Prostate gland (tissue), 2 donors: ENCODE data around the gene LRIT3. TPM values are rescaled to one million over a fixed set of nuclear protein-coding genes. Genes with fewer than 3 reads are reported as not detected.

ENCODE experiments used
- DNase-seq: peaks from one replicate; pipeline ENCODE4 v3.0.0-alpha.2; 2019; ENCODE audit warnings: low spot score
- H3K27ac ChIP-seq, 2 donors: fragments of 200-600 bp; sonication (generic); 2 replicates each; pipeline ENCODE4 v1.5.1; 2017 to 2019
- H3K27me3 ChIP-seq: fragments of 200-600 bp; sonication (generic); replicated peaks from 2 replicates; pipeline ENCODE4 v1.5.1; 2019; ENCODE audit not compliant: insufficient read depth
- H3K36me3 ChIP-seq, 2 donors: fragments of 200-600 bp; sonication (generic); 1 replicate in 1 of 2; 2 replicates in 1 of 2; pipeline versions ENCODE4 v1.5.1 to v1.8.1; 2017 to 2019
- H3K4me1 ChIP-seq: fragments of 200-600 bp; sonication (generic); replicated peaks from 2 replicates; pipeline ENCODE4 v1.5.1; 2019
- H3K4me3 ChIP-seq, 2 donors: fragments of 200-600 bp; sonication (generic); 2 replicates each; pipeline ENCODE4 v1.5.1; 2017 to 2019
- H3K9me3 ChIP-seq: fragments of 200-600 bp; sonication (generic); 2 replicates; pipeline ENCODE4 v1.5.1; 2017
- POLR2A ChIP-seq: fragments of 450-650 bp; IDR thresholded peaks from one replicate; pipeline ENCODE4 v1.6.1; 2016; ENCODE audit warnings: antibody characterized with exemption, mild to moderate bottlenecking
- POLR2AphosphoS5 ChIP-seq: sonication (generic); formaldehyde crosslinking; IDR thresholded peaks from one replicate; pipeline ENCODE4 v1.6.1; 2017; ENCODE audit warnings: antibody characterized with exemption
- WGBS: methylation state at CpG from one replicate; pipeline ENCODE4 v1.1.5; 2018; 5-methylcytosine and 5-hydroxymethylcytosine counted together
- intact Hi-C: fragments of 100-400 bp; cut with DNase I; formaldehyde crosslinking; loops from one replicate; pipeline ENCODE4 v1.14.2; 2022
- total RNA-seq, 2 donors: library from RNA; depleted of rRNA; stranded (reverse); fragments of >200 nt; gene quantifications; one replicate each; pipeline ENCODE4 v1.1.0, GENCODE V29; 2016
- TF ChIP-seq, protein P1 (sequence below), 4 experiments: fragments of 200-600 bp in 2 of 4; fragments of 450-650 bp in 2 of 4; sonication (generic) in 2 of 4; IDR thresholded peaks; 1 replicate in 3 of 4; 2 replicates in 1 of 4; pipeline ENCODE4 v1.5.1; 2016 to 2019; ENCODE audit warnings: antibody characterized with exemption in 4 of 4, mild to moderate bottlenecking in 2 of 4, moderate library complexity in 2 of 4

LRIT3 gene
- total RNA-seq, 2 donors from 2014 or later = 0.11 to 0.27 TPM

GRCh38 chr4:109821185-109821584 lies 26.7 kb upstream of the LRIT3 start:
- DNase-seq = no peak
- Histone ChIP-seq H3K36me3 (peaks cover 0 to 3% of the 10 kb centered on the region in 2 donors), H3K27me3 (no peaks in the 10 kb centered on the region), H3K4me1 (peaks cover 6% of the 10 kb centered on the region), H3K27ac (no peak overlapping the region), H3K4me3 (no peak overlapping the region), H3K9me3 (no peaks in the 10 kb centered on the region)
- 61% methylated on average over 2 of the region's 2 CpGs for WGBS
- TF ChIP-seq POLR2A (no peak), POLR2AphosphoS5 (no peak)
- intact Hi-C loops = no loop called here

GRCh38 chr4:109826719-109827118 lies 21.2 kb upstream of the LRIT3 start:
- intact Hi-C loops = no loop called here
- H3K36me3 ChIP-seq = no peaks in the 10 kb centered on the region
- no peaks in the 10 kb centered on the region for H3K4me1 ChIP-seq
- no peaks in the 10 kb centered on the region for H3K27me3 ChIP-seq
- DNase-seq = no peak
- H3K9me3 ChIP-seq = no peaks in the 10 kb centered on the region
- H3K27ac ChIP-seq = no peak overlapping the region
- TF ChIP-seq POLR2A = no peak
- TF ChIP-seq, protein P1, sequence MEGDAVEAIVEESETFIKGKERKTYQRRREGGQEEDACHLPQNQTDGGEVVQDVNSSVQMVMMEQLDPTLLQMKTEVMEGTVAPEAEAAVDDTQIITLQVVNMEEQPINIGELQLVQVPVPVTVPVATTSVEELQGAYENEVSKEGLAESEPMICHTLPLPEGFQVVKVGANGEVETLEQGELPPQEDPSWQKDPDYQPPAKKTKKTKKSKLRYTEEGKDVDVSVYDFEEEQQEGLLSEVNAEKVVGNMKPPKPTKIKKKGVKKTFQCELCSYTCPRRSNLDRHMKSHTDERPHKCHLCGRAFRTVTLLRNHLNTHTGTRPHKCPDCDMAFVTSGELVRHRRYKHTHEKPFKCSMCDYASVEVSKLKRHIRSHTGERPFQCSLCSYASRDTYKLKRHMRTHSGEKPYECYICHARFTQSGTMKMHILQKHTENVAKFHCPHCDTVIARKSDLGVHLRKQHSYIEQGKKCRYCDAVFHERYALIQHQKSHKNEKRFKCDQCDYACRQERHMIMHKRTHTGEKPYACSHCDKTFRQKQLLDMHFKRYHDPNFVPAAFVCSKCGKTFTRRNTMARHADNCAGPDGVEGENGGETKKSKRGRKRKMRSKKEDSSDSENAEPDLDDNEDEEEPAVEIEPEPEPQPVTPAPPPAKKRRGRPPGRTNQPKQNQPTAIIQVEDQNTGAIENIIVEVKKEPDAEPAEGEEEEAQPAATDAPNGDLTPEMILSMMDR (IDR thresholded peaks at IDR 0.05) = peak in 3 of 4 experiments; percentile 28 to 60 (median 57)
- no peak overlapping the region for H3K4me3 ChIP-seq

DNA sequence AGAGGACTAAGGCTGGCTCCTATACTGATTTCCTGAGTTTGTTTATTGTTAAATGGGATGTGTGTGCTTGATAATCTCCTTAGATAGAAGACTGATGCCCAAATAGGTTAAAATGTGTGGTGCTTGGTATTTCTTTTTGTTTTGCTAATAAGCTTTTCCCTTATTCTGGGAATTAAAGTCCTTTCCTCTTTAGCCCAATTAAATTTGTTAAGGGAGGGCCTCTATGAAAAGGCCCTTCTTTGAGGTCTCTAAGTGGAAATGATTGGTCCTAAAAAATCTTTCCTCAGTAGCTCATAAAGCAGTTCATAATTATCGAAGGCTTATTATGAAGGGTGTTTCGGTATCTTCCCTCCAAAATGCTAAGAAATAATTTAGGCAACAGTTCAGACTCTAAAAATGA lies 20.2 kb upstream of the LRIT3 start, which contains the start of gene RRH:
RRH (plus strand) TSS at position 301 of the 400 bp plus-strand sequence; CDS start at position 357, 56 bp downstream.
- H3K27ac ChIP-seq = no peak within 1 kb of the TSS

GRCh38 chr4:109833756-109834155 lies 14.2 kb upstream of the LRIT3 start:
- no peak for DNase-seq
- intact Hi-C loops = no loop called here
- Histone ChIP-seq H3K4me3 (no peak overlapping the region), H3K4me1 (no peaks in the 10 kb centered on the region), H3K36me3 (no peaks in the 10 kb centered on the region), H3K27ac (no peak overlapping the region), H3K9me3 (no peaks in the 10 kb centered on the region), H3K27me3 (no peaks in the 10 kb centered on the region)
- TF ChIP-seq, protein P1 (IDR thresholded peaks at IDR 0.05) = no peak
- TF ChIP-seq POLR2A (no peak), POLR2AphosphoS5 (no peak)
- WGBS = 95% methylated on average over 4 of the region's 4 CpGs

More for the DNA sequence above, 20.2 kb upstream of the LRIT3 start, which contains the start of gene RRH:
- no peak for DNase-seq
- Histone ChIP-seq H3K9me3 (no peaks in the 10 kb centered on the region), H3K4me3 (no peak within 1 kb of the TSS), H3K27me3 (no peaks in the 10 kb centered on the region), H3K36me3 (no peaks in the 10 kb centered on the region), H3K4me1 (no peaks in the 10 kb centered on the region)
- 87% methylated on average over 2 of the region's 2 CpGs for WGBS
- intact Hi-C loops = no loop called here
- TF ChIP-seq, protein P1 (IDR thresholded peaks at IDR 0.05) = no peak
- TF ChIP-seq POLR2AphosphoS5 (no peak), POLR2A (no peak)

DNA sequence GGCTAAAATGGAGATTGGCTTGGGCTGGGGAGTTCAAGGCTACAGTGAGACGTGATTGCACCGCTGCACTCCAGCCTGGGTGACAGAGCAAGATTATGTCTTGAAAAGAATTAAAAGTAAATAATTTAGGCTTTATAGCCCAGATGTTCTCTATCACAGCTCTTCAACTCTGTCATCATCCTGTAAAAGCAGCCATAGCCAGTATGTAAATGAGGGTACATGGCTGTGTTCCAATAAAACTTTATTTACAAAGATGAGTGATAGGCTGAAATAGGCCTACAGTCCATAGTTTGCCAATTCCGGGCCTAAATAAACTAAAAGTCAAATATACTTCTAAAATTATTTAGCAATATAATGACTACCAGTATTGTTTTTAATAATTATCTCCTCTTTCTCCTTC lies 10.9 kb upstream of the LRIT3 start:
- Histone ChIP-seq H3K9me3 (no peaks in the 10 kb centered on the region), H3K4me3 (no peak overlapping the region), H3K36me3 (no peaks in the 10 kb centered on the region), H3K27ac (no peak overlapping the region), H3K4me1 (no peaks in the 10 kb centered on the region), H3K27me3 (no peaks in the 10 kb centered on the region)
- DNase-seq = no peak
- TF ChIP-seq, protein P1 (IDR thresholded peaks at IDR 0.05) = no peak
- TF ChIP-seq POLR2A (no peak), POLR2AphosphoS5 (no peak)
- intact Hi-C loops = no loop called here
- WGBS = 73% methylated on average over 3 of the region's 3 CpGs
